ENCODE measurements around the gene TRMT11.

TRMT11 gene

GRCh38 chr6:126083875-126084274 is 97.5 kb downstream of the TRMT11 start:
- TF ChIP-seq EGR1 (IDR thresholded peaks at IDR 0.05), result no peak
- TF ChIP-seq TAF1 (IDR thresholded peaks at IDR 0.05; ENCODE audit: low read depth), result no peak
- no peak for TF ChIP-seq MAX (IDR thresholded peaks at IDR 0.05)

GRCh38 chr6:126086560-126086959 is 100.2 kb downstream of the TRMT11 start:
- TF ChIP-seq EGR1 (IDR thresholded peaks at IDR 0.05), result no peak
- no peak for TF ChIP-seq EP300 (IDR thresholded peaks at IDR 0.05; ENCODE audit: borderline replicate concordance)
- no peak for TF ChIP-seq NFIC (IDR thresholded peaks at IDR 0.05)
- TF ChIP-seq REST (IDR thresholded peaks at IDR 0.05; ENCODE audit: low read depth), result no peak

Measured in Ishikawa (cell line).